HepG2 (cell line): ENCODE results near the gene GMNN. TPM values are rescaled to one million over a fixed set of nuclear protein-coding genes. Genes with fewer than 3 reads are reported as not detected.

ENCODE experiments used
- ATAC-seq: fragments of 200-7000 bp; cut with Tn5 transposase; 3 replicates; pipeline ENCODE4 v1.9.1; 2020; ENCODE audit warnings: mild to moderate bottlenecking, moderate library complexity
- BruUV-seq: library from RNA; stranded (reverse); fragments of 400-500 nt; replicated peaks from 2 replicates; lab custom pipeline; 2021; lab: Mats Ljungman, UMichigan
- CTCF ChIA-PET: fragments of 300-600 bp; formaldehyde crosslinking; extraction: SDS; loops from one replicate; lab custom pipeline; 2021; ENCODE audit warnings: low total read pairs, inconsistent platforms, low intra/inter-chr PET ratio; lab: Yijun Ruan, JAX
- POLR2A ChIA-PET: fragments of 350-600 bp; sonication (Branson Sonifier 250); formaldehyde crosslinking; loops from one replicate; lab custom pipeline; 2020; ENCODE audit warnings: antibody characterized with exemption, inconsistent platforms; lab: Yijun Ruan, JAX
- DNase-seq: peaks from one replicate; pipeline ENCODE4 v3.0.0-alpha.2; 2015; ENCODE audit warnings: low spot score
- FAIRE-seq: peaks from 3 replicates; lab custom pipeline; 2011; peaks lifted over from hg19 to GRCh38; lab: Jason Lieb, UNC
- H2AFZ ChIP-seq: one replicate; pipeline ENCODE4 v1.6.1; 2011; ENCODE audit warnings: low read length, inconsistent platforms
- H3K27ac ChIP-seq: fragments of 300-600 bp; 3 replicates; pipeline ENCODE4 v1.8.0; 2011; ENCODE audit warnings: mixed run types, mild to moderate bottlenecking, mixed read lengths, low read length, inconsistent platforms; ENCODE audit not compliant: insufficient read depth; ENCODE audit errors: extremely low read length
- H3K27me3 ChIP-seq, 2 experiments: fragments of 200-600 bp in 1 of 2; 2 replicates in 1 of 2; 3 replicates in 1 of 2; pipeline versions ENCODE4 v1.6.0 to v1.8.0; 2011; ENCODE audit warnings: low read length in 2 of 2, mild to moderate bottlenecking in 2 of 2, moderate library complexity in 2 of 2, inconsistent platforms in 1 of 2; ENCODE audit not compliant: insufficient read depth in 2 of 2, control insufficient read depth in 1 of 2
- H3K36me3 ChIP-seq, 2 experiments: fragments of 200-600 bp in 1 of 2; replicated peaks in 1 of 2; 2 replicates in 1 of 2; 3 replicates in 1 of 2; pipeline versions ENCODE4 v1.5.1 to v1.8.0; 2011; ENCODE audit warnings: low read length in 2 of 2, inconsistent platforms in 1 of 2; ENCODE audit not compliant: insufficient read depth in 2 of 2, control insufficient read depth in 1 of 2
- H3K4me1 ChIP-seq: 2 replicates; pipeline ENCODE4 v1.5.1; 2012; ENCODE audit warnings: low read length, inconsistent platforms; ENCODE audit not compliant: insufficient read depth
- H3K4me2 ChIP-seq: 2 replicates; pipeline ENCODE4 v1.6.0; 2011; ENCODE audit warnings: low read depth, low read length, inconsistent platforms
- H3K4me3 ChIP-seq, 3 experiments: fragments of 200-600 bp in 1 of 3; sonication (generic), shearing (Covaris generic) in 1 of 3; replicated peaks in 1 of 3; 2 replicates each; pipeline ENCODE4 v1.5.1; 2011 to 2016; ENCODE audit warnings: low read length in 3 of 3, inconsistent platforms in 2 of 3, low read depth in 2 of 3, mild to moderate bottlenecking in 2 of 3, control low read depth in 1 of 3, mixed read lengths in 1 of 3; ENCODE audit not compliant: insufficient read depth in 1 of 3
- H3K79me2 ChIP-seq: one replicate; pipeline ENCODE4 v1.6.1; 2011; ENCODE audit warnings: low read length, inconsistent platforms; ENCODE audit not compliant: insufficient read depth
- H3K9ac ChIP-seq: 2 replicates; pipeline ENCODE4 v1.6.0; 2011; ENCODE audit warnings: mild to moderate bottlenecking, low read depth, low read length, inconsistent platforms; ENCODE audit not compliant: insufficient read depth
- H3K9me3 ChIP-seq: 2 replicates; pipeline ENCODE4 v1.5.1; 2012; ENCODE audit warnings: mild to moderate bottlenecking, low read length
- H4K20me1 ChIP-seq: 2 replicates; pipeline ENCODE4 v1.6.0; 2011; ENCODE audit warnings: inconsistent platforms, mild to moderate bottlenecking, low read length, moderate library complexity; ENCODE audit not compliant: insufficient read depth
- FOXA1 ChIP-seq, 2 experiments: fragments of 450-650 bp in 1 of 2; sonication (generic) in 1 of 2; formaldehyde crosslinking in 1 of 2; IDR thresholded peaks; 2 replicates each; pipeline versions ENCODE4 v1.4.0 to v1.6.1; 2016 to 2020; ENCODE audit warnings: missing genetic modification reagents in 1 of 2
- ZFYVE20 ChIP-seq: sonication (generic); formaldehyde crosslinking; IDR thresholded peaks from 2 replicates; pipeline ENCODE4 v1.8.0; 2023; ENCODE audit warnings: low read depth, mild to moderate bottlenecking, moderate library complexity, missing genetic modification reagents, borderline replicate concordance
- ZNF530 ChIP-seq: sonication (generic); formaldehyde crosslinking; IDR thresholded peaks from 2 replicates; pipeline ENCODE4 v1.5.0; 2020; ENCODE audit warnings: low read depth, mild to moderate bottlenecking, missing genetic modification reagents
- ZNF569 ChIP-seq: sonication (generic); formaldehyde crosslinking; IDR thresholded peaks from 2 replicates; pipeline ENCODE4 v1.5.0; 2020; ENCODE audit warnings: mild to moderate bottlenecking, missing genetic modification reagents, moderate library complexity, borderline replicate concordance
- ZNF678 ChIP-seq: sonication (generic); formaldehyde crosslinking; IDR thresholded peaks from 2 replicates; pipeline ENCODE4 v1.4.0; 2020; ENCODE audit warnings: mild to moderate bottlenecking, missing genetic modification reagents
- WGBS: methylation state at CpG from one replicate; pipeline ENCODE4 v1.1.6; 2017; ENCODE audit warnings: low lambda C conversion rate; 5-methylcytosine and 5-hydroxymethylcytosine counted together
- in situ Hi-C: cut with HindIII; loops from 2 replicates; pipeline ENCODE4 v1.10.0; 2017; ENCODE audit warnings: low pct_unique_long_range_greater_than_20kb; ENCODE audit not compliant: extremely low pct_ligation_motif_present
- intact Hi-C: fragments of 100-400 bp; cut with micrococcal nuclease; formaldehyde crosslinking; loops from one replicate; pipeline ENCODE4 v1.10.0; 2022; ENCODE audit not compliant: unreplicated experiment
- polyA plus RNA-seq, 8 experiments: library from polyadenylated mRNA; depleted of rRNA in 3 of 8; stranded (reverse) in 7 of 8; unstranded in 1 of 8; fragments of >200 nt; fragmentation: Illumina TruSeq in 4 of 8; extraction: Trizol in 4 of 8; gene quantifications; 2 replicates each; pipeline versions ENCODE4 v1.2.1 to v1.2.3, GENCODE V29; 2011 to 2016; ENCODE audit warnings: low read depth in 4 of 8, missing spikeins in 1 of 8, mixed read lengths in 1 of 8; ENCODE audit not compliant: insufficient read depth in 1 of 8
- total RNA-seq, 5 experiments: library from RNA; depleted of rRNA; stranded (reverse); fragments of >200 nt; fragmentation: Illumina TruSeq; extraction: Trizol; gene quantifications; 2 replicates each; pipeline ENCODE4 v1.2.3, GENCODE V29; 2016; ENCODE audit warnings: low read depth in 1 of 5
- TF ChIP-seq, protein P1 (sequence below): sonication (generic); formaldehyde crosslinking; IDR thresholded peaks from 2 replicates; pipeline ENCODE4 v1.4.0; 2020; ENCODE audit warnings: missing genetic modification reagents
- TF ChIP-seq, protein P2 (sequence below): sonication (generic); formaldehyde crosslinking; IDR thresholded peaks from 2 replicates; pipeline ENCODE4 v1.5.0; 2020; ENCODE audit warnings: mild to moderate bottlenecking, missing genetic modification reagents, borderline replicate concordance
- TF ChIP-seq, protein P3 (sequence below): sonication (generic); formaldehyde crosslinking; IDR thresholded peaks from 2 replicates; pipeline ENCODE4 v1.5.0; 2020; ENCODE audit warnings: mild to moderate bottlenecking, missing genetic modification reagents
- TF ChIP-seq, protein P4 (sequence below): sonication (generic); formaldehyde crosslinking; IDR thresholded peaks from 2 replicates; pipeline ENCODE4 v1.4.0; 2020; ENCODE audit warnings: missing genetic modification reagents, mild to moderate bottlenecking, borderline replicate concordance

GMNN gene
- total and polyA plus RNA-seq, 2 of the 13 experiments (the other 11 are each of a cell fraction or from before 2014, with no cell fraction given) = 61.8 to 154 TPM

DNA sequence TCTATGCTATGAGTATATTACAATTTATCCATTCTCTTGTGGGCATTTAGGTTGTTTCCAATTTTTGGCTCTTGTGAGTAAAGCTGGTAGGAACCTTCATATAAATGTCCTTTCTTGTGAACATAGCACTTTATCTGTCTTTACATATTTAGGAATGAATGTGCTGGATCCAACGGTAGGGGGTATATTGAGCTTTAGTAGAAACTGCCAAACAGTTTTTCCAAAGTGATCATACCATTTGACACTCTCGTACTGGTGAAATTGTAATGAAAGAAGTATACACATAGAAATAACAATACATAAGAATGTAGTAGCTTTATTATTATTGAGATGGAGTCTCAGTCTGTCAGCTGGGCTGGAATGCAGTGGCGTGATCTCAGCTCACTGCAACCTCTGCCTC lies 54.9 kb downstream of the GMNN start:
- peaks cover 0 to 2% of the 10 kb centered on the region in 2 experiments; a peak in 1 of 5 replicates for H3K27me3 ChIP-seq
- TF ChIP-seq, protein P1, sequence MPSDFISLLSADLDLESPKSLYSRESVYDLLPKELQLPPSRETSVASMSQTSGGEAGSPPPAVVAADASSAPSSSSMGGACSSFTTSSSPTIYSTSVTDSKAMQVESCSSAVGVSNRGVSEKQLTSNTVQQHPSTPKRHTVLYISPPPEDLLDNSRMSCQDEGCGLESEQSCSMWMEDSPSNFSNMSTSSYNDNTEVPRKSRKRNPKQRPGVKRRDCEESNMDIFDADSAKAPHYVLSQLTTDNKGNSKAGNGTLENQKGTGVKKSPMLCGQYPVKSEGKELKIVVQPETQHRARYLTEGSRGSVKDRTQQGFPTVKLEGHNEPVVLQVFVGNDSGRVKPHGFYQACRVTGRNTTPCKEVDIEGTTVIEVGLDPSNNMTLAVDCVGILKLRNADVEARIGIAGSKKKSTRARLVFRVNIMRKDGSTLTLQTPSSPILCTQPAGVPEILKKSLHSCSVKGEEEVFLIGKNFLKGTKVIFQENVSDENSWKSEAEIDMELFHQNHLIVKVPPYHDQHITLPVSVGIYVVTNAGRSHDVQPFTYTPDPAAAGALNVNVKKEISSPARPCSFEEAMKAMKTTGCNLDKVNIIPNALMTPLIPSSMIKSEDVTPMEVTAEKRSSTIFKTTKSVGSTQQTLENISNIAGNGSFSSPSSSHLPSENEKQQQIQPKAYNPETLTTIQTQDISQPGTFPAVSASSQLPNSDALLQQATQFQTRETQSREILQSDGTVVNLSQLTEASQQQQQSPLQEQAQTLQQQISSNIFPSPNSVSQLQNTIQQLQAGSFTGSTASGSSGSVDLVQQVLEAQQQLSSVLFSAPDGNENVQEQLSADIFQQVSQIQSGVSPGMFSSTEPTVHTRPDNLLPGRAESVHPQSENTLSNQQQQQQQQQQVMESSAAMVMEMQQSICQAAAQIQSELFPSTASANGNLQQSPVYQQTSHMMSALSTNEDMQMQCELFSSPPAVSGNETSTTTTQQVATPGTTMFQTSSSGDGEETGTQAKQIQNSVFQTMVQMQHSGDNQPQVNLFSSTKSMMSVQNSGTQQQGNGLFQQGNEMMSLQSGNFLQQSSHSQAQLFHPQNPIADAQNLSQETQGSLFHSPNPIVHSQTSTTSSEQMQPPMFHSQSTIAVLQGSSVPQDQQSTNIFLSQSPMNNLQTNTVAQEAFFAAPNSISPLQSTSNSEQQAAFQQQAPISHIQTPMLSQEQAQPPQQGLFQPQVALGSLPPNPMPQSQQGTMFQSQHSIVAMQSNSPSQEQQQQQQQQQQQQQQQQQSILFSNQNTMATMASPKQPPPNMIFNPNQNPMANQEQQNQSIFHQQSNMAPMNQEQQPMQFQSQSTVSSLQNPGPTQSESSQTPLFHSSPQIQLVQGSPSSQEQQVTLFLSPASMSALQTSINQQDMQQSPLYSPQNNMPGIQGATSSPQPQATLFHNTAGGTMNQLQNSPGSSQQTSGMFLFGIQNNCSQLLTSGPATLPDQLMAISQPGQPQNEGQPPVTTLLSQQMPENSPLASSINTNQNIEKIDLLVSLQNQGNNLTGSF (CRISPR knock-in tag) = no peak
- TF ChIP-seq FOXA1 (IDR thresholded peaks at IDR 0.05) (no peak), FOXA1 (CRISPR knock-in tag; IDR thresholded peaks at IDR 0.05) (no peak), ZNF530 (CRISPR knock-in tag) (no peak), ZNF678 (CRISPR knock-in tag) (no peak), ZNF569 (no peak), ZFYVE20 (CRISPR knock-in tag) (no peak)
- TF ChIP-seq, protein P2, sequence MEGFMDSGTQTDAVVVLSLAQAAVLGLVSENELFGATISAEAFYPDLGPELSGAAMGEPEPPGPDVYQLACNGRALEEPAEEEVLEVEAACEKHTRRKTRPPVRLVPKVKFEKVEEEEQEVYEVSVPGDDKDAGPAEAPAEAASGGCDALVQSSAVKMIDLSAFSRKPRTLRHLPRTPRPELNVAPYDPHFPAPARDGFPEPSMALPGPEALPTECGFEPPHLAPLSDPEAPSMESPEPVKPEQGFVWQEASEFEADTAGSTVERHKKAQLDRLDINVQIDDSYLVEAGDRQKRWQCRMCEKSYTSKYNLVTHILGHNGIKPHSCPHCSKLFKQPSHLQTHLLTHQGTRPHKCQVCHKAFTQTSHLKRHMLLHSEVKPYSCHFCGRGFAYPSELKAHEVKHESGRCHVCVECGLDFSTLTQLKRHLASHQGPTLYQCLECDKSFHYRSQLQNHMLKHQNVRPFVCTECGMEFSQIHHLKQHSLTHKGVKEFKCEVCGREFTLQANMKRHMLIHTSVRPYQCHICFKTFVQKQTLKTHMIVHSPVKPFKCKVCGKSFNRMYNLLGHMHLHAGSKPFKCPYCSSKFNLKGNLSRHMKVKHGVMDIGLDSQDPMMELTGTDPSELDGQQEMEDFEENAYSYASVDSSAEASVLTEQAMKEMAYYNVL = no peak
- TF ChIP-seq, protein P3, sequence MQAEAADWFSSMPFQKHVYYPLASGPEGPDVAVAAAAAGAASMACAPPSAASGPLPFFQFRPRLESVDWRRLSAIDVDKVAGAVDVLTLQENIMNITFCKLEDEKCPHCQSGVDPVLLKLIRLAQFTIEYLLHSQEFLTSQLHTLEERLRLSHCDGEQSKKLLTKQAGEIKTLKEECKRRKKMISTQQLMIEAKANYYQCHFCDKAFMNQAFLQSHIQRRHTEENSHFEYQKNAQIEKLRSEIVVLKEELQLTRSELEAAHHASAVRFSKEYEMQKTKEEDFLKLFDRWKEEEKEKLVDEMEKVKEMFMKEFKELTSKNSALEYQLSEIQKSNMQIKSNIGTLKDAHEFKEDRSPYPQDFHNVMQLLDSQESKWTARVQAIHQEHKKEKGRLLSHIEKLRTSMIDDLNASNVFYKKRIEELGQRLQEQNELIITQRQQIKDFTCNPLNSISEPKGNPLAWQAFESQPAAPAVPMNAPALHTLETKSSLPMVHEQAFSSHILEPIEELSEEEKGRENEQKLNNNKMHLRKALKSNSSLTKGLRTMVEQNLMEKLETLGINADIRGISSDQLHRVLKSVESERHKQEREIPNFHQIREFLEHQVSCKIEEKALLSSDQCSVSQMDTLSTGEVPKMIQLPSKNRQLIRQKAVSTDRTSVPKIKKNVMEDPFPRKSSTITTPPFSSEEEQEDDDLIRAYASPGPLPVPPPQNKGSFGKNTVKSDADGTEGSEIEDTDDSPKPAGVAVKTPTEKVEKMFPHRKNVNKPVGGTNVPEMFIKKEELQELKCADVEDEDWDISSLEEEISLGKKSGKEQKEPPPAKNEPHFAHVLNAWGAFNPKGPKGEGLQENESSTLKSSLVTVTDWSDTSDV (CRISPR knock-in tag) = no peak
- TF ChIP-seq, protein P4, sequence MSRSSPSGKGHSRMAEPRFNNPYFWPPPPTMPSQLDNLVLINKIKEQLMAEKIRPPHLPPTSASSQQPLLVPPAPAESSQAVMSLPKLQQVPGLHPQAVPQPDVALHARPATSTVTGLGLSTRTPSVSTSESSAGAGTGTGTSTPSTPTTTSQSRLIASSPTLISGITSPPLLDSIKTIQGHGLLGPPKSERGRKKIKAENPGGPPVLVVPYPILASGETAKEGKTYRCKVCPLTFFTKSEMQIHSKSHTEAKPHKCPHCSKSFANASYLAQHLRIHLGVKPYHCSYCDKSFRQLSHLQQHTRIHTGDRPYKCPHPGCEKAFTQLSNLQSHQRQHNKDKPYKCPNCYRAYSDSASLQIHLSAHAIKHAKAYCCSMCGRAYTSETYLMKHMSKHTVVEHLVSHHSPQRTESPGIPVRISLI (CRISPR knock-in tag) = no peak
- in situ Hi-C loops = no loop called here
- H3K36me3 ChIP-seq = no peaks in the 10 kb centered on the region
- intact Hi-C loops = no loop called here
- WGBS = 66% methylated on average over 3 of the region's 3 CpGs
- no peaks in the 10 kb centered on the region for H4K20me1 ChIP-seq
- POLR2A ChIA-PET = no interaction called here
- no peak overlapping the region for H3K27ac ChIP-seq
- H3K4me3 ChIP-seq = no peak overlapping the region
- DNase-seq (no peak), FAIRE-seq (no peak), ATAC-seq (no peak)
- no peak overlapping the region for H3K4me2 ChIP-seq
- peaks cover 29% of the 10 kb centered on the region for H3K4me1 ChIP-seq
- no TSS peak for BruUV-seq
- H2AFZ ChIP-seq = no peak overlapping the region
- CTCF ChIA-PET = no interaction called here
- no peaks in the 10 kb centered on the region for H3K9me3 ChIP-seq
- H3K9ac ChIP-seq = no peak overlapping the region
- no peaks in the 10 kb centered on the region for H3K79me2 ChIP-seq
